ENCODE measurements around the gene COA1. TPM values are rescaled to one million over a fixed set of nuclear protein-coding genes. Genes with fewer than 3 reads are reported as not detected.

The COA1 gene
- polyA plus RNA-seq, 1 donor from 2014 or later = 157 TPM

DNA sequence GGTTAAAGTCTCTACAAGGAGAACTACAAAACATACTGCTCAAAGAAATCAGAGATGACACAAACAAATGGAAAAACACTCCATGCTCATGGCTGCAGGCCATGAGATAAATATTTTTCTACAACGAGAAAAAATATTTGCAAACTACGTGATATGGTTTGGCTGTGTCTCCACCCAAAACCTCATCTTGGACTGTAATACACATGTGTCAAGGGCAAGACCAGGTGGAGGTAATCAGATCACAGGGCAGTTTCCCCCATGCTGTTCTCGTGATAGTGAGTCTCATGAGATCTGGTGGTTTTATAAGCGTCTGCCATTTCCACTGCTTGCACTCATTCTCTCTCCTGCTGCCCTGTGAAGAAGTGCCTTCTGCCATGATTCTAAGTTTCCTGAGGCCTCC is 57.8 kb downstream of the COA1 start:
- H3K36me3 ChIP-seq (ENCODE audit: insufficient read depth, low read length) = no peaks in the 10 kb centered on the region
- no peak overlapping the region for H3K4me3 ChIP-seq (ENCODE audit: low read length)
- no peak for TF ChIP-seq POLR2AphosphoS5 (IDR thresholded peaks at IDR 0.05)
- no peaks in the 10 kb centered on the region for H3K9me2 ChIP-seq (ENCODE audit: insufficient read depth, low read length)
- no peak overlapping the region for H2AFZ ChIP-seq (ENCODE audit: low read depth, low read length)
- no peak overlapping the region for H3K4me2 ChIP-seq (ENCODE audit: low read length)
- H4K20me1 ChIP-seq (ENCODE audit: insufficient read depth) = no peaks in the 10 kb centered on the region
- no peaks in the 10 kb centered on the region for H3F3A ChIP-seq (ENCODE audit: insufficient read depth, low read length, poor library complexity, severe bottlenecking)
- H3K27ac ChIP-seq (ENCODE audit: low read length) = no peak overlapping the region
- peaks cover 33% of the 10 kb centered on the region for H3K79me2 ChIP-seq (replicated peaks; ENCODE audit: insufficient read depth, low read length)
- no peak overlapping the region for H3K9ac ChIP-seq (ENCODE audit: low read length)
- H3K27me3 ChIP-seq (ENCODE audit: insufficient read depth, low read depth, low read length) = no peaks in the 10 kb centered on the region
- H3K9me3 ChIP-seq (ENCODE audit: low read length) = peaks cover 7% of the 10 kb centered on the region

GRCh38 chr7:43669286-43670081 is 59.8 kb downstream of the COA1 start:
- no peak overlapping the region for H2AFZ ChIP-seq (ENCODE audit: low read depth, low read length)
- H3K9me3 ChIP-seq (ENCODE audit: low read length) = peaks cover 7% of the 10 kb centered on the region
- H4K20me1 ChIP-seq (ENCODE audit: insufficient read depth) = no peaks in the 10 kb centered on the region
- no peaks in the 10 kb centered on the region for H3K27me3 ChIP-seq (ENCODE audit: insufficient read depth, low read depth, low read length)
- H3F3A ChIP-seq (ENCODE audit: insufficient read depth, low read length, poor library complexity, severe bottlenecking) = no peaks in the 10 kb centered on the region
- no peak overlapping the region for H3K27ac ChIP-seq (ENCODE audit: low read length)
- TF ChIP-seq TAF1 (IDR thresholded peaks at IDR 0.05; ENCODE audit: low read depth) (no peak), CTCF (IDR thresholded peaks at IDR 0.05; ENCODE audit: poor library complexity, severe bottlenecking) (no peak), RAD21 (conservative IDR thresholded peaks at IDR 0.05) (no peak)
- no peak overlapping the region for H3K4me3 ChIP-seq (ENCODE audit: low read length)
- H3K36me3 ChIP-seq (ENCODE audit: insufficient read depth, low read length) = no peaks in the 10 kb centered on the region
- no peaks in the 10 kb centered on the region for H3K9me2 ChIP-seq (ENCODE audit: insufficient read depth, low read length)
- no peak overlapping the region for H3K4me2 ChIP-seq (ENCODE audit: low read length)
- no peak overlapping the region for H3K9ac ChIP-seq (ENCODE audit: low read length)
- peaks cover 23% of the 10 kb centered on the region for H3K79me2 ChIP-seq (replicated peaks; ENCODE audit: insufficient read depth, low read length)

- H3K4me2 ChIP-seq (ENCODE audit: low read length) = no peak overlapping the region
- no peaks in the 10 kb centered on the region for H3K9me3 ChIP-seq (ENCODE audit: low read length)
- H2AFZ ChIP-seq (ENCODE audit: low read depth, low read length) = no peak overlapping the region
- no peaks in the 10 kb centered on the region for H3F3A ChIP-seq (ENCODE audit: insufficient read depth, low read length, poor library complexity, severe bottlenecking)
- H3K27me3 ChIP-seq (ENCODE audit: insufficient read depth, low read depth, low read length) = no peaks in the 10 kb centered on the region
- H4K20me1 ChIP-seq (ENCODE audit: insufficient read depth) = no peaks in the 10 kb centered on the region
- H3K36me3 ChIP-seq (ENCODE audit: insufficient read depth, low read length) = no peaks in the 10 kb centered on the region
- H3K27ac ChIP-seq (ENCODE audit: low read length) = no peak overlapping the region
- H3K9me2 ChIP-seq (ENCODE audit: insufficient read depth, low read length) = no peaks in the 10 kb centered on the region
- H3K79me2 ChIP-seq (replicated peaks; ENCODE audit: insufficient read depth, low read length) = peaks cover 13% of the 10 kb centered on the region
- no peak overlapping the region for H3K4me3 ChIP-seq (ENCODE audit: low read length)
- no peak overlapping the region for H3K9ac ChIP-seq (ENCODE audit: low read length)
- no peak for TF ChIP-seq RAD21 (conservative IDR thresholded peaks at IDR 0.05)
- TF ChIP-seq SMC3 (conservative IDR thresholded peaks at IDR 0.05; ENCODE audit: poor library complexity) = no peak
- TF ChIP-seq POLR2AphosphoS5 (IDR thresholded peaks at IDR 0.05) = no peak
- no peak for TF ChIP-seq MXI1 (conservative IDR thresholded peaks at IDR 0.05; ENCODE audit: poor library complexity, severe bottlenecking)
- TF ChIP-seq REST (IDR thresholded peaks at IDR 0.05; ENCODE audit: borderline replicate concordance) = no peak
- TF ChIP-seq TAF1 (IDR thresholded peaks at IDR 0.05; ENCODE audit: low read depth) = no peak
- no peak for TF ChIP-seq EZH2 (IDR thresholded peaks at IDR 0.05; ENCODE audit: borderline replicate concordance, insufficient read depth, low read length, poor library complexity, severe bottlenecking)
These were observed 61.3 kb downstream of the COA1 start for GRCh38 chr7:43668035-43668434.

Measured in neural cell (in vitro differentiated cells).